ENCODE data around the gene JUNB.

The JUNB gene

DNA sequence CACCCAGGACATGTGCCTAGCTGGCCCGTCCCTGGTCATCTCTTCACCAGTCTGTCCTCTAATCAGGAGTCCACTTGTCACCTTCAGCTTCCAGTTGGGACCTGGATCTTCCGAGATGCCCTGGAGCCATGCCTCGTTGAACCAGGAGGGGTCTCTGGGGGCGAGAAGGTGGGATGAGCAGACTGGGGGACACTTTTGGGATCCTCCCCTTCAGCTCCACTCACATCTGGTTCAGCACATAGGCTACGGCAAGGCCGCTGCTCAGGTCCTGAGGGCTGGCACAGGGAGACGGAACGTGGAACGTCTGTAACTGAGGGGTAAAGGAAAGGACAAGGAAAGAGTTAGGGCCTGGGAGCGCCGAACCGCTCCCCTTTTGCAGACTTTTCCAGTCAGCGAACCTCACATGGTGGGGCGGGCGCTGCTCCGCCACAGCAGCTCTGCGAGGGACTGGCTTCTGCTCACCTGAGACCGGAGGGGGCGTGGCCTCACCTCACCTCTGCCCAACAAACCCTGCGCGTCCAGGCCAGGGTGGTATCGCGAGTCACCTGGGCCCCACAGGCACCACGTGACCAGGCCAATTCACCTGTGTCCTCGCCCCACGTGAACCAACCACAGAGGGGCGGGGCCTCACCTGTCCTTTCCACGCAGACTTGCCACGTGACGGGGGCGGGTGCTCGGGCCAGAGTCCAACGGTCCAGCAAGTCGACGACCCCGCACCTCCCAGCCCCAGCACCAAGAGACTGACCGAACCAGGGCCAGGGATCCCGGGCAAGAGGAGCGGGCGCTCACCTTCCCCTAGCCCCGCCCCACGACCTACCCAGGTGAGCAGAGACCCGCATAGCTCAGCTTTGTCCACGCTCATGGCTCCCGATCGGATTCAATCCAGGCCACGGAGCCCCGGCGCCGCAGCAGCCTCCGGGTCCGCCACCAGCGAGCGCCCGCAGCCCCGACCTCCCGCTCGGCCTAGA is 16.4 kb upstream of the JUNB start, which contains the start of gene HOOK2:
Gene HOOK2, minus strand, starts transcription at position 965 of the 968 bp plus-strand sequence. Its CDS starts 103 bp downstream, at position 862.
- no peak for DNase-seq (ENCODE audit: low spot score)

DNA sequence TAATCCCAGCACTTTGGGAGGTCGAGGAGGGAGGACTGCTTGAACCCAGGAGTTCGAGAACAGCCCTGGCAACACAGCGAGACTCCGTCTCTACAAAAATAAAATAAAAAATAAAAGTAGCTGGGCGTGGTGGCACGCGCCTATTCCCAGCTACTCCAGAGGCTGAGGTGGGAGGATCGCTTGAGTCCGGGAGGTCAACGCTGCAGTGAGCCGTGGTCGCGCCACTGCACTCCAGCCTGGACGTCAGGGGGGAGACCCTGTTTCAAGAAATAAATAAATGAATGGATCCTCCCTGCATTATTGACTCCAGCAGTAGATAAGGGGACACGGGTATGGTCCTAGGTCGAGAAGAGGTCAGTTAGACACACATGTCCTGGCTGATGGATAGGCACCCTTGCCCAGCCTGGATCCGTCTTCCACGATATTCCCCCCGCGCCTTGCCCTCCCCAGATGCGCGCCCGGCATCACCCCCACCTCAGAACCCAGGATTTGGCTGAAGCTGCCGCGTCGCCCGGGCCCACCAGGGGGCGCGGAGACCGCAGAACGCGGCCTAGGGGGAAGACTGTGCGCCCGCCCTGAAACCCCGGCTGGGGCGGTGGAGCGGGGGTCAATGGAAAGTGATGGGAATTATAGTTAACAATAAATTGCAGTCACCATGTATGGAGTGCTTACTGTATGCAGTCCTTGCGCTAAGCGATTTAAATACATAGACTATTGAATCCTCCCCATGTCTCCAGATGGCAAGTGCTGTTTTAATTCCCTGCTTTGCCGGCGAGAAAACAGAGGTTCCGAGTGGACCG is 13.9 kb upstream of the JUNB start:
- peak; percentile 89 for DNase-seq (ENCODE audit: low spot score)

DNA sequence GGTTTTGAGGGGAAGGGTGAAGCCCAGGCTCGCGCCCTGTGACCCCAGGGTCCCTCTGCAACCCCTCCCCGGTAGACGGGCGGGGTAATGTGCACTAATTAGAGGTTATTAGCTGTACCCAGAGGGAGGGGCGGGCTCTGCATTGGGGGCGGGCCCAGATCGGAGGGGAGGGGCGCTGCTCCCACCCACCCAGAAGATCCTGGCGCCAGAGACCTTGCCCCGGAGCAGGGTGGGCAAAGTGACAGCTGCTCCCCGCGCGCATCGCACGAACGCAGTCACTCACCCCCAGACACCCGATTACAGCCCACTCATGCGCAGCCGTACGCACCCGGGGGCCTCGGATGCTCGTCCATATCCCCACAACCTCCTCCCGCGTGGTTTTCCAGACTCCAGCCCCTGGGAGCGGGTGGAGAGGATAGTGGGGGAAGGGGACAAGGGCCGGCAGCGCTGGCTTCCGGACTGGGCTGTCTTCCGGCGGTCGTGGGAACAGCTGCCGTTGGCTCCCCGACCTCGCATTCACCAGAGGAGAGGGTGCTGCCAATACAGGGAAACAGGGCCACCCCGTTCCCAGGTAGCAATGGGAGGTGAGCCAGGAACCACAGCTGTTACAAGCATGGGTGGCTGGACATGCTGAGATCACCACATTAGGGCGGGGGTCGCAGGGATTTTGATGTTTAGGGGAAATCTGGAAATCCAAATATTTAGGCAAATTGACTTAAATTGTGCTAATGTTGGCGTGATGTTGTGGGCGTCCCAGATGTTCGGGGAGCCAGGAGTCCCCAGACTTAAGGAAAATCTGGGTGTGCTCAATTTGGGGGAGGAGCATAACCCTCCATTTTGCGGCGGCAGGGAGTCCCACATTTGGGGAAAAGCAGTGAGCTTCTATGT is 13.0 kb upstream of the JUNB start:
- DNase-seq (ENCODE audit: low spot score), result peak; percentile 83

- DNase-seq (ENCODE audit: low spot score), result no peak
Measured at GRCh38 chr19:12778905-12779161, 12.5 kb upstream of the JUNB start.

GRCh38 chr19:12779162-12779993 is 11.9 kb upstream of the JUNB start:
- peak; percentile 67 for DNase-seq (ENCODE audit: low spot score)

DNA sequence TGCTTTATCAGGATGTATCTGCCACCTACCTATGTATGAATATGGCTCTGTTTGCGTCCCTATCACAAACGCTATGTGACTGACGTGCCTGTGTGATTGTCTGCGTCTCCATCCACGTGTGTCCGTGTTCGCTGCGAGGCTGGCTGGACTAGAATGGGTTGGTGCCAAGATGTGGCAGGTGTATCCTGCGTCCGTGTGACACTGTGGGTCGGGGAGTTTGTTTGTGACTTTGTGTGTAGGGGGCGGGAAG is 9.2 kb upstream of the JUNB start:
- DNase-seq (ENCODE audit: low spot score), result no peak

DNA sequence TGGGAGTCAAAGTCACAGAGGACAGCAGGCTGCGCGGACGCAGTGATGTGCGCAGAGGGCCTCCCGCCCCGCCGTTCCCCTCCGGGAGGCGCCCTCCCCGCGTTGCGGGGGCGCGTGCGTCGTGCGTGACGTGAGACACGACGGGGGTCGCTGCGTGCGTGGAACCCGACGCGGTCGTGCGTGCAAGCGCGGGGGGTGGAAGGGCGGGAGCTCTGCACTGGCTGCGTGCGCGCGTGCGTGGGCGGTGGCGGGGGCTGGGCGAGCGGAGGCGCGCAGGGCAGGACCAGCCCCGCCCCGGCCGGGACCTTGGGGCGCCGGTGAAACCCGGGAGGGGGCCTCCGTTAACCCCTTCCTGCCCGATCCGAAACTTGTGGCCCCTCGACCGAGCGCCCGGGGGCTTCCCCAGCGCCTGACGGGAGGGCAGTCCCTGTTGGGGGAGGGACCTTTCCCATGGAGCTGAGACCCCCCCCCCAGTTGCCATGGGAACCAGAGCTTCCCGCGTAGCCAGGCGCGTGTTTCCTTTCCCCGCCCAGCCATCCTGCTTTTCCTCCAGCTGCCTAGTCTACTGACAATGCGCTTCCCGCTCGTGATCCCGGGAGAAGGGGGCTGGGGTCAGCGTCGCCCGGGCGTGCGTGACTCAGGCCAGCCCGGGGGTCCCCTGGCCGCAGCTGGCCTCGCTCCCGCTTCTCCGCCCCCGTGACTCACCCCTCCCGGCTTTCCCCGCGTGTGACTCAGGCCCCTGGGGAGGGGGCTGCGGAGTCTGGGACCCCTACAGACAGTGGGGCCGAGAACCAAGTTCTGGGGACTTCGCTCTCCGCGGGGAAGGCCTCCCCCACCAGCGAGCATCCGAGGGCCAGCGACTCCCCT is 8.6 kb upstream of the JUNB start:
- peak; percentile 89 for DNase-seq (ENCODE audit: low spot score)

- no peak for DNase-seq (ENCODE audit: low spot score)
Measured at GRCh38 chr19:12783291-12783848, 7.9 kb upstream of the JUNB start.

DNA sequence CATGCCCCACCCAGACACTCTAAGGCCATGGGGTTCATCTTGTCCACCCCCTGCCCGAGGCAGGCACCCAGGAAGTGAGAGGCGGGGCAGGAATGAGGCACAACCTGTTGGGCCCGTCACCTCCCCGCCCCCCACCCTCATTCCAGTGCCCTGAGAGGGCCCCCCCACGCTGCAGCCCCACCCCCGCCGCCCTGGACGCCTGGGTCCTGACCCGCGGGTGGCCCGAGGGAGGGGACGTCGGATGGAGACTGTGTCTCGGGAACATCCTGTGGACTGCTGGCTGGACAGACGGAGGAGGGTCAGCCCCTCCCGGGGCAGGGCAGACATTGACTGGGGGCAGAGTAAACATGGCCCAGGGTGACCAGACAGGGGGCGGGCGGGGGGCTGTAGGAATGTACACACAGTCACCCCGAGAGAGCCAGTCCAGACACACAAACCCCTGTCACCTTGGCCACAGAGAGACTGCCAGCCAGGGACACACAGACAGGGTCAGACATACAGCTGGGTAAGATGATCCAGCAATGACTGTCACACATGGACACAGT is 7.4 kb upstream of the JUNB start:
- no peak for DNase-seq (ENCODE audit: low spot score)

DNA sequence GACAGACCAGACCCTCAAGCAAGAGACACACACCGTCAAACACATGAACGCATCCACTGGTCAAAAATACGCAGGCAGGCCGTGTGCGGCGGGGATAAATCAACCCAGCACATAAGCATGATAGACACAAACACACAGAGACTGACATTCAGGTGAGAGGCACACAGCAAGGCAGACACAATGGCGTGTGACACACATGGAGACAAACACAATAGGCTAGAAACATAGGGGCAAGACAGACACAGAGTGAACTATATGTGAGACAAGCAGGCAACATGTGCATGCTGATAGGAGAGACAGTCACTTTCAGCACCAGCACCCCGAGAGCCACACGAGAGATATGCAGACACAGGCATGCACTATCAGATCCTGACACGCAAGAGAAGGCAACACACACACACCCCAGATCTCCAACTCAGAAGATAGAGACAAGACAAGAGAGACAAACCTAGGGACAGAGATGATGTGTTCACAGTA is 6.9 kb upstream of the JUNB start:
- DNase-seq (ENCODE audit: low spot score), result no peak

GRCh38 chr19:12784871-12785430 is 6.3 kb upstream of the JUNB start:
- no peak for DNase-seq (ENCODE audit: low spot score)

GRCh38 chr19:12785431-12786031 is 5.8 kb upstream of the JUNB start:
- DNase-seq (ENCODE audit: low spot score), result no peak

GRCh38 chr19:12786141-12786870 is 5.0 kb upstream of the JUNB start:
- no peak for DNase-seq (ENCODE audit: low spot score)

GRCh38 chr19:12786952-12787351 is 4.3 kb upstream of the JUNB start:
- DNase-seq (ENCODE audit: low spot score), result no peak

GRCh38 chr19:12787458-12787857 is 3.8 kb upstream of the JUNB start:
- DNase-seq (ENCODE audit: low spot score), result no peak

GRCh38 chr19:12788042-12788681 is 3.1 kb upstream of the JUNB start:
- DNase-seq (ENCODE audit: low spot score), result no peak

DNA sequence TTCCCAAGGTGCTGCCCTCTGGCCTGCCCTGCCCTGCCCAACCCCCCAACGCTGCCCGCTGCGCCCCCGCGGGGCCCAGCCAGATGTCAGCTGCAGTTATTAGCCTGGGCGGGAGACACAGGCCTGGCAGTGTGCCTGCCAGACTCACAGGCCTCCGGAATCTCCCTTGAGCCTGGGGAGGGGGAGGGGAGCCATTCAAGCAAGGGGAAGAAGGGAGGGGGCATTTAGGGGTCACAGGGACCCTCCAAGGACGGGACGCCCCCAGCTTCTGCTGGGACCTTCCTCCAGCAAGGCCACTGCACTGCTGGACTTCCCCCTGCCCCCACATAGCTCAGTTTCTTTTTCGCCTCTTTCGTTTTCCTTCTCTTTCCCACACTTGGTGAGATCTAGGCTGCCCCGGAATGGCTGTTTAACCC is 2.6 kb upstream of the JUNB start:
- DNase-seq (ENCODE audit: low spot score), result peak; percentile 71
